GM19463 (cell line): ENCODE results near the gene AHSP.
"Not testable (repeated sequence)": the region's sequence is repeated elsewhere in the genome, so short reads cannot be mapped to it uniquely, and the experiment has no call there.

ENCODE experiments used
- ATAC-seq: cut with Tn5 transposase; IDR thresholded peaks from one replicate; pipeline ENCODE4 v1.9.1; 2021; ENCODE audit warnings: mild to moderate bottlenecking, moderate library complexity; ENCODE audit not compliant: unreplicated experiment

Gene AHSP, protein sequence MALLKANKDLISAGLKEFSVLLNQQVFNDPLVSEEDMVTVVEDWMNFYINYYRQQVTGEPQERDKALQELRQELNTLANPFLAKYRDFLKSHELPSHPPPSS

GRCh38 chr16:31527734-31528274 is at the start of gene AHSP:
AHSP (plus strand) TSS chr16:31527900; CDS start chr16:31528140, 240 bp downstream.
- ATAC-seq: no peak

DNA sequence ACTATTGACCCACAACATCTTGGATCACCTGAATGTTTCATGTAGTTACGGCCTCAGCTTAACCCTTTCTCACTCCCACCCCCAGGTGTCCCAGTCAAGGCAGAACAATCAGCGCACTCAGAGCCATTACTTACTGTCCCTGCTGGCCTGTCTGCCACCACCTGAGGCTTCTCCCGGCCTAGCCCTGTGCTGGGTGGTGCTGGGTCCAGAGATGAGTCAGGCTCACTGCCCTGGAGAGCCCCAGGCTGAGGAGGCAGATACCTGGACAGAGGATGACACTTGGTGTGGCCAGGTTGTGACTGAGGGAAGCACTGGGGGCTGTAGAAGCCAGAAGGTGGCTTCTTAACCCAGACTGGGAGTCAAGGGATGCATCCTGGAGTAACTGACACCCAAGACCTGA is 48.7 kb upstream of the AHSP start:
- ATAC-seq: no peak

GRCh38 chr16:31479751-31480150 is 47.9 kb upstream of the AHSP start:
- no peak for ATAC-seq

- no peak for ATAC-seq
These were observed 46.7 kb upstream of the AHSP start for GRCh38 chr16:31480851-31481536.

- no peak for ATAC-seq
These were observed 44.6 kb upstream of the AHSP start, which contains the start of gene SLC5A2 for GRCh38 chr16:31483081-31483480. SLC5A2 (plus strand) TSS chr16:31483123; CDS start chr16:31483137, 14 bp downstream.

- ATAC-seq: not testable (repeated sequence)
These were observed 43.7 kb upstream of the AHSP start for GRCh38 chr16:31484048-31484447.

- ATAC-seq: no peak
These were observed 43.1 kb upstream of the AHSP start for GRCh38 chr16:31484491-31485171.

- ATAC-seq: no peak
These were observed 42.1 kb upstream of the AHSP start for GRCh38 chr16:31485571-31485970.

GRCh38 chr16:31486045-31486444 is 41.7 kb upstream of the AHSP start:
- no peak for ATAC-seq

DNA sequence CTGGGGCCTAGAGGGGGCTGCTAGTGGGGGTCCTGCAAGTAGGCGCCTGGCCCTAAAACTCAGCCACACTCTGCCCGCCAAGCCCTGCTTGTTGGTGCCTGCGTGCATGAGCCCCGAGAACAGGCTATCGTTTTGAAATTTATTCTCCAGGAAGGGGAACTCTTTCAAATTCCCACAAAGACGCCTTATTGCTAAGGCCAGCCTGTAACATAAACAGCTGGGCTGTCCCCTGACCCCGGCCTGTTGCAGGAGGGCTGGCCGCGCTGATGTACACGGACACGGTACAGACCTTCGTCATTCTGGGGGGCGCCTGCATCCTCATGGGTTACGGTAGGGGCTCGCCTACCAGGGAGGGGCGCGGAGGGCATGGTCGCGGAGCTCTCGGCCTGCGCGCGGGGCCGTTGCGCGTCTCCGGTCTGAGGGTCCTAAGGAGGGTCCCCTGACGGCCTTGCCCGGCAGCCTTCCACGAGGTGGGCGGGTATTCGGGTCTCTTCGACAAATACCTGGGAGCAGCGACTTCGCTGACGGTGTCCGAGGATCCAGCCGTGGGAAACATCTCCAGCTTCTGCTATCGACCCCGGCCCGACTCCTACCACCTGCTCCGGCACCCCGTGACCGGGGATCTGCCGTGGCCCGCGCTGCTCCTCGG is 40.5 kb upstream of the AHSP start:
- no peak for ATAC-seq

- peak; percentile 87 for ATAC-seq
These were observed 39.8 kb upstream of the AHSP start for GRCh38 chr16:31487720-31488467.

DNA sequence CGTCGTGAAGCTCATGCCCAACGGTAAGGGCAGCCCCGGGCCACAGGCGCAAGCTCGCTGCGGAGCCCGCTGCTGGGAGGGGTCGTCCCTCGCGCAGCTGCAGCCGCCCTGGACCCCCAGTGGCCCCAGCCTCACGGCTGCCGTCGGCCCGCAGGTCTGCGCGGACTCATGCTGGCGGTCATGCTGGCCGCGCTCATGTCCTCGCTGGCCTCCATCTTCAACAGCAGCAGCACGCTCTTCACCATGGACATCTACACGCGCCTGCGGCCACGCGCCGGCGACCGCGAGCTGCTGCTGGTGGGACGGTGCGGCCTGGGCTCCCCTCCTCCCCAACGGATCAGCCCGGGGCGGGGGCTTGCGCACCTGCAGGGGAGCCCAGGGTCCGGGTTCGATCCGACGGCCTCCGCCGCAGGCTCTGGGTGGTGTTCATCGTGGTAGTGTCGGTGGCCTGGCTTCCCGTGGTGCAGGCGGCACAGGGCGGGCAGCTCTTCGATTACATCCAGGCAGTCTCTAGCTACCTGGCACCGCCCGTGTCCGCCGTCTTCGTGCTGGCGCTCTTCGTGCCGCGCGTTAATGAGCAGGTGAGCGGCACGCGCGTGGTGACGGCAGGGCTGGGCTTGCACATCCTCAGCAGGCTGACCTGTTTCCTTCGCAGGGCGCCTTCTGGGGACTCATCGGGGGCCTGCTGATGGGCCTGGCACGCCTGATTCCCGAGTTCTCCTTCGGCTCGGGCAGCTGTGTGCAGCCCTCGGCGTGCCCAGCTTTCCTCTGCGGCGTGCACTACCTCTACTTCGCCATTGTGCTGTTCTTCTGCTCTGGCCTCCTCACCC is 39.0 kb upstream of the AHSP start:
- ATAC-seq: no peak

- no peak for ATAC-seq
These were observed 38.5 kb upstream of the AHSP start for GRCh38 chr16:31489298-31489564.

GRCh38 chr16:31489616-31490584 is 37.8 kb upstream of the AHSP start:
- no peak for ATAC-seq

DNA sequence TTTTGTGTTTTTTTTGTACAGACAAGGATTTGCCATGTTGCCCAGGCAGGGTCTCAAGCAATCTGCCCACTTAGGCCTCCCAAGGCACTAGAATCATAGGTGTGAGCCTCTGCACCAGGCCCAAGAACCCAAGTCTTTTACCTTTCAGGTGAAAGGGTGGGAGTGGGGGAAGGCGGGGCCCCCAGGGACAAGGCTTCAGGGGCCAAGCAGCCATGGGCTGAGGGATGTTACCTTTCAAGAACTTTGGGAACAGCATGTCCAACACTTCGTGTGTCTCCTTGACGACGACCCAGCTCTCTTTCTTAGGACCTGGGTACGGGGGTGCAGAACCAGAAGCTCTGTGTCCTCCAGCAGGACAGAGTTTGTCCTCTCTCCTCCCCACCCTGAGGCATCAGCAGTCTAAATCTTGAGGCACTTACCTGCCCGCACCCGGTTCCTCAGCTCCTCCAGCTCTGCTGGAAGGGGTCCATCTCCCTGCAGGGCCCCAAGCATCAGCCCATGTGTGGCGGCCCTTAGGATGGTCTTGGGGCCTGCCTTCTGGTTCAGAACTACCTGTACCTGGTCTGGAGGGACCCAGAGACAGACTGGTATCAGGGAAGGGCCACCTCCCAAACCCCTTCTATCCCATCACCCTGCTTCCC is 35.8 kb upstream of the AHSP start:
- ATAC-seq: no peak

DNA sequence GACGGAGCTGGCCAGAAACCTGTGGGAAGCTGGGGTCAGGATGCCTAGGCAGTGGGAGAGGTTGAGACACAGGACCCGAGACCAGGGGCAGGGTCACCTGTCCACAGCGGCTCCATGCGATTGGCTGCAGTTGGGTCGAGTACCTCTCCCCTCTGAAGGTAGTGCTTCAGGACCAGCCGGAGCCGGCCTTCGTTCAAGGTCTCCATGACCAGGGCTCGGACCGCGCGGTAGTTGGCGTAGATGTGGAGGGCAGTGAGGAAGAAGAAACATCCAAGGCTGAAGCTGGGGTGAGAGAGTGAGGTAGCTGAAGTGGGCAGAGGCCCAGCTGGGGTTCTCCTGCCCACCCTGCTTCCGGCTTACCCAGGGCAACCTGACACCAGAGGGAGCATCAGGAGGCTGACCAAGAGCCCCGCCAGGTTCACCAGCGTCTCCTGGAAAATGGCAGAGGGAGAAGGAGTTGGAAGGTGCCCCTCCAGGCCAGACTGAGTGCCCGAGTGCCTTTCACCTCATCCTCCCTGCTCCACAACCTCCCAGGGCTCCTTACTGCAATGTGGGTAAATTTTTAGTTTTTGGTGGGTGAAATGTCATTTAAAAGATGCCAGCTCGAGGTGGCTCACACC is 34.1 kb upstream of the AHSP start:
- no peak for ATAC-seq

DNA sequence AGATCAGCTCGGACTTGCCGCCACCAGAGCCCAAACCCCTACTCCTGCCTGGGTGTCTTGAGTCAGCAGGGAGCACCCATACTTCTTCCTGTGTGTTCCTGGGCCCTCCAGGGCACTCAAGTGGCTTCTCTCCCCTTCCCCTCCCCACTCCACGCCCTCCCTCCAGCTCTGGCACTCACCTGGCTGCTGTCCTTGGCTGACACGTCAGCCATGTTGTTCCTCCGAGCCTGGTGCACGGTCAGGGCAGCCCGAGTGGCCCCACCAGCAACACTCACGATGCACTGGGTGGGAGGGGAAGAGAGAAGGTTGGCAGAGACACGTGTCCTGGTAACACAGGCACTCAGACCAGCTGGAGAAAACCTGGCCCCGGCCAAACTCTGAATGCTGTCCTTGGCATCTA is 31.0 kb upstream of the AHSP start:
- no peak for ATAC-seq

DNA sequence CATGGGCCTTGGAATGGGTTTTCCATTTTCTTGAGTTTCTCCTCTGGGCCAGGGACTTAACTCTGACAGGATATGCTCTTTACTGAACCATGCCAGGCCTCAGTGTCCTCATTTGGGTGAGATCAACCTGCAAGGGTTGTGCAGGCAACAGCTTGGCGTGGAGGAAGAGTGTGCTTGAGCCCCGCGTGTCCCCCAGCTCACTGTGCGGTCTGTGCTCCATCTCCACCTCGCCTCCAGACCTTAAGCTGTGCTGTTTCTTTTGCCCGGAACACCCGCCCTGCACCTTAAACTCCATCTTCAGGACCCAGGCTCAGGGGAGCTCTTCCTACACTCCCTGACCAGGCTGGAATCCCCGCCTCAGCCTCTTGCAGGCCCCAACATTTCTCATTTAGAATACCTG is 29.2 kb upstream of the AHSP start:
- ATAC-seq: no peak
